IMR-90 (cell line): ENCODE data around the gene HEBP1. TPM values are rescaled to one million over a fixed set of nuclear protein-coding genes. Genes with fewer than 3 reads are reported as not detected.
A peak's percentile ranks its signal among the peaks of the same experiment; 100 is the strongest.

Source experiments
- ATAC-seq: fragments of 200-7000 bp; cut with Tn5 transposase; 2 replicates; pipeline ENCODE4 v1.9.1; 2020; ENCODE audit warnings: low read depth, mild to moderate bottlenecking, moderate library complexity
- BruUV-seq: library from RNA; stranded (reverse); fragments of 400-500 nt; replicated peaks from 2 replicates; lab custom pipeline; 2021; lab: Mats Ljungman, UMichigan
- CTCF ChIA-PET: fragments of 300-600 bp; formaldehyde crosslinking; extraction: SDS; loops from one replicate; lab custom pipeline; 2021; ENCODE audit warnings: antibody characterized with exemption; lab: Yijun Ruan, JAX
- POLR2A ChIA-PET: fragments of 300-600 bp; sonication (Branson Sonifier 250); formaldehyde crosslinking; loops from one replicate; lab custom pipeline; 2022; ENCODE audit warnings: antibody characterized with exemption; ENCODE audit not compliant: unreplicated experiment; lab: Charles Lee
- DNase-seq: peaks from one replicate; pipeline ENCODE4 v3.0.0; 2013
- H2AFZ ChIP-seq: replicated peaks from 2 replicates; pipeline ENCODE3; 2013; ENCODE audit warnings: low read length, mild to moderate bottlenecking; ENCODE audit not compliant: poor library complexity
- H2AK5ac ChIP-seq: 2 replicates; pipeline ENCODE4 v1.6.1; 2013; ENCODE audit warnings: low read depth, low read length, inconsistent platforms
- H2AK9ac ChIP-seq: replicated peaks from 2 replicates; pipeline ENCODE3; 2013; ENCODE audit warnings: mild to moderate bottlenecking, low read depth, low read length, moderate library complexity; ENCODE audit not compliant: poor library complexity
- H2BK120ac ChIP-seq: 2 replicates; pipeline ENCODE4 v1.6.1; 2013; ENCODE audit warnings: low read depth, low read length, inconsistent platforms
- H2BK15ac ChIP-seq: 3 replicates; pipeline ENCODE4 v1.6.1; 2013; ENCODE audit warnings: low read depth, low read length, inconsistent platforms
- H2BK20ac ChIP-seq: 2 replicates; pipeline ENCODE4 v1.6.1; 2013; ENCODE audit warnings: low read depth, mild to moderate bottlenecking, inconsistent platforms, low read length, moderate library complexity
- H2BK5ac ChIP-seq: 2 replicates; pipeline ENCODE4 v1.6.1; 2013; ENCODE audit warnings: mild to moderate bottlenecking, low read depth, low read length, inconsistent platforms; ENCODE audit not compliant: poor library complexity, severe bottlenecking
- H3K14ac ChIP-seq: replicated peaks from 2 replicates; pipeline ENCODE4 v1.6.1; 2013; ENCODE audit warnings: low read depth, low read length, inconsistent platforms
- H3K18ac ChIP-seq: 2 replicates; pipeline ENCODE4 v1.6.1; 2013; ENCODE audit warnings: low read depth, low read length, control low read depth
- H3K23ac ChIP-seq: 2 replicates; pipeline ENCODE4 v1.6.1; 2013; ENCODE audit warnings: low read depth, low read length, inconsistent platforms
- H3K27ac ChIP-seq: 2 replicates; pipeline ENCODE4 v1.5.1; 2013; ENCODE audit warnings: mild to moderate bottlenecking, control low read depth, low read length; ENCODE audit not compliant: insufficient read depth
- H3K27me3 ChIP-seq: 2 replicates; pipeline ENCODE4 v1.6.1; 2013; ENCODE audit warnings: low read length; ENCODE audit not compliant: control insufficient read depth, insufficient read depth
- H3K36me3 ChIP-seq: 2 replicates; pipeline ENCODE4 v1.6.1; 2013; ENCODE audit warnings: low read length, mixed read lengths; ENCODE audit not compliant: control insufficient read depth, insufficient read depth
- H3K4ac ChIP-seq: 2 replicates; pipeline ENCODE4 v1.6.1; 2013; ENCODE audit warnings: low read depth, low read length, inconsistent platforms
- H3K4me1 ChIP-seq: 2 replicates; pipeline ENCODE4 v1.6.1; 2013; ENCODE audit warnings: low read length, mixed read lengths; ENCODE audit not compliant: control insufficient read depth, insufficient read depth
- H3K4me2 ChIP-seq: 2 replicates; pipeline ENCODE4 v1.6.1; 2013; ENCODE audit warnings: low read depth, mild to moderate bottlenecking, control low read depth, low read length, moderate library complexity
- H3K4me3 ChIP-seq: 2 replicates; pipeline ENCODE4 v1.5.1; 2013; ENCODE audit warnings: low read depth, mild to moderate bottlenecking, control low read depth, low read length, moderate library complexity; ENCODE audit not compliant: insufficient read depth
- H3K56ac ChIP-seq: 2 replicates; pipeline ENCODE4 v1.6.1; 2013; ENCODE audit warnings: low read length, inconsistent platforms; ENCODE audit not compliant: insufficient read depth; ENCODE audit errors: extremely low read depth
- H3K79me1 ChIP-seq, 2 experiments: 2 replicates each; pipeline ENCODE4 v1.6.1; 2013; ENCODE audit warnings: low read length in 2 of 2, inconsistent platforms in 1 of 2, low read depth in 1 of 2
- H3K9ac ChIP-seq: 2 replicates; pipeline ENCODE4 v1.6.1; 2013; ENCODE audit warnings: low read depth, low read length, control low read depth
- H3K9me1 ChIP-seq: 2 replicates; pipeline ENCODE4 v1.6.1; 2013; ENCODE audit warnings: low read length, inconsistent platforms; ENCODE audit not compliant: insufficient read depth
- H3K9me3 ChIP-seq: 2 replicates; pipeline ENCODE4 v1.6.1; 2013; ENCODE audit warnings: low read length; ENCODE audit not compliant: control insufficient read depth, insufficient read depth
- H4K20me1 ChIP-seq: 2 replicates; pipeline ENCODE4 v1.6.1; 2013; ENCODE audit warnings: low read length, inconsistent platforms; ENCODE audit not compliant: insufficient read depth
- H4K5ac ChIP-seq: 2 replicates; pipeline ENCODE4 v1.6.1; 2013; ENCODE audit warnings: mild to moderate bottlenecking, low read depth, low read length, control low read depth
- H4K8ac ChIP-seq, 2 experiments: 2 replicates each; pipeline ENCODE4 v1.6.1; 2013; ENCODE audit warnings: low read depth in 2 of 2, low read length in 2 of 2, control low read depth in 1 of 2, inconsistent platforms in 1 of 2
- H4K91ac ChIP-seq: 2 replicates; pipeline ENCODE4 v1.6.1; 2013; ENCODE audit warnings: low read depth, low read length, inconsistent platforms; ENCODE audit not compliant: insufficient read depth
- MAZ ChIP-seq: IDR thresholded peaks from 2 replicates; pipeline ENCODE4 v1.6.1; 2012; ENCODE audit warnings: low read depth, mild to moderate bottlenecking, low read length, improper control_type of control experiment, moderate library complexity, borderline replicate concordance
- USF2 ChIP-seq: fragments of 150-350 bp; IDR thresholded peaks from 2 replicates; pipeline ENCODE4 v1.6.1; 2017; ENCODE audit warnings: mild to moderate bottlenecking, antibody characterized with exemption, low read length, low read depth
- WGBS, 2 experiments: methylation state at CpG; one replicate each; pipeline versions ENCODE4 v1.1.5 to v1.1.7; 2013; ENCODE audit warnings: missing lambda C conversion rate in 2 of 2; ENCODE audit not compliant: insufficient read length in 1 of 2; ENCODE audit errors: extremely low coverage in 2 of 2; 5-methylcytosine and 5-hydroxymethylcytosine counted together
- dilution Hi-C: fragments of 300-500 bp; cut with HindIII; formaldehyde crosslinking; loops from one replicate; pipeline ENCODE4 v1.14.3; 2018; ENCODE audit warnings: low sequenced_read_pairs; ENCODE audit not compliant: unreplicated experiment
- in situ Hi-C: fragments of 300-500 bp; cut with MboI; formaldehyde crosslinking; loops from 3 replicates; pipeline ENCODE4 v1.14.3; 2019; ENCODE audit warnings: low sequenced_read_pairs, inconsistent platforms, mixed read lengths
- intact Hi-C: fragments of 100-400 bp; cut with micrococcal nuclease; formaldehyde crosslinking; loops from 2 replicates; pipeline ENCODE4 v1.10.0; 2022
- polyA plus RNA-seq, 3 experiments: library from polyadenylated mRNA; depleted of rRNA; stranded (reverse); fragments of >200 nt; gene quantifications; 2 replicates each; pipeline ENCODE4 v1.2.3, GENCODE V29; 2012; ENCODE audit warnings: low replicate concordance in 1 of 3
- total RNA-seq: library from RNA; depleted of rRNA; stranded (reverse); fragments of >200 nt; gene quantifications from 2 replicates; pipeline ENCODE4 v1.2.3, GENCODE V29; 2012
- TF ChIP-seq, protein P1 (sequence below): conservative IDR thresholded peaks from 2 replicates; pipeline ENCODE4 v1.5.1; 2012; ENCODE audit warnings: mild to moderate bottlenecking, low read depth, low read length, improper control_type of control experiment

HEBP1 gene
- total and polyA plus RNA-seq, 2 of the 4 experiments (the other 2 are of a cell fraction): 18.8 to 49.2 TPM

DNA sequence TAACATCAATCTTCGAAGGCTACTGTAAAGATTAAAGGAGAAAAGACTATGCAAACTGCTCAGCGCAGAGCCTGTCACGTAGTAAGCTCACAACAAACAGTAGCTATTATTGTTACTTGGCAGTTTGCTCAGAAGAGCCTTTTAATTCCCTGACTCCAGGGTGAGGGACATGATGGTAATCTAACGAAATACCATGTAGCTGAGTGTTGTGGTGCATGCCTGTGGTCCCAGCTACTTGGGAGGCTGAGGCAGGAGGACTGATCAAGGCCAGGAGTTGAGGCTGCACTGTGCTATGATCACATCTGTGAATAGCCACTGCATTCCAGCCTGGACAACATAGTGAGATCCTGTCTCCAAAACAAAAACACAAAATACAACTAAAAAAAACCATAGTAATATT, 22.8 kb downstream of the HEBP1 start:
- H4K20me1 ChIP-seq: peaks cover 9% of the 10 kb centered on the region
- H3K9me1 ChIP-seq: peaks cover 31% of the 10 kb centered on the region
- no peak overlapping the region for H3K56ac ChIP-seq
- H4K5ac ChIP-seq: no peak overlapping the region
- H2AK9ac ChIP-seq: no peak overlapping the region
- peaks cover 3% of the 10 kb centered on the region; the same call in 1 of the 2 replicates for H3K9me3 ChIP-seq
- CTCF ChIA-PET: interaction anchor here (0.6 kb wide), 1 partner anchor 74 kb away, joined by 3 read pairs; no protein-coding TSS in a partner anchor
- DNase-seq (no peak), ATAC-seq (no peak)
- no peak overlapping the region for H3K23ac ChIP-seq
- H3K9ac ChIP-seq: no peak overlapping the region
- no peak overlapping the region for H3K27ac ChIP-seq
- H2BK120ac ChIP-seq: no peak overlapping the region; the same call in 1 of the 2 replicates
- H3K79me1 ChIP-seq: peaks cover 36 to 65% of the 10 kb centered on the region in 2 experiments
- H3K36me3 ChIP-seq: peaks cover 33% of the 10 kb centered on the region
- no peak overlapping the region for H3K18ac ChIP-seq
- 100% methylated on average over 1 of the region's 4 CpGs; no CpG with 5 or more reads in 1 of the 2 experiments for WGBS, 2 experiments
- no peak overlapping the region for H4K8ac ChIP-seq
- no peak overlapping the region for H3K14ac ChIP-seq
- no peak overlapping the region for H3K4ac ChIP-seq
- peaks cover 29% of the 10 kb centered on the region for H3K4me1 ChIP-seq
- dilution Hi-C loops (no loop called here), in situ Hi-C loops (no loop called here), intact Hi-C loops (loop anchor here (5.0 kb wide), 2 partner anchors 35 to 250 kb away; no protein-coding TSS in a partner anchor)
- peak overlapping the region; percentile 18 for H2BK5ac ChIP-seq
- H2AFZ ChIP-seq: no peak overlapping the region
- no TSS peak for BruUV-seq
- TF ChIP-seq MAZ (no peak), USF2 (no peak)
- TF ChIP-seq, protein P1, sequence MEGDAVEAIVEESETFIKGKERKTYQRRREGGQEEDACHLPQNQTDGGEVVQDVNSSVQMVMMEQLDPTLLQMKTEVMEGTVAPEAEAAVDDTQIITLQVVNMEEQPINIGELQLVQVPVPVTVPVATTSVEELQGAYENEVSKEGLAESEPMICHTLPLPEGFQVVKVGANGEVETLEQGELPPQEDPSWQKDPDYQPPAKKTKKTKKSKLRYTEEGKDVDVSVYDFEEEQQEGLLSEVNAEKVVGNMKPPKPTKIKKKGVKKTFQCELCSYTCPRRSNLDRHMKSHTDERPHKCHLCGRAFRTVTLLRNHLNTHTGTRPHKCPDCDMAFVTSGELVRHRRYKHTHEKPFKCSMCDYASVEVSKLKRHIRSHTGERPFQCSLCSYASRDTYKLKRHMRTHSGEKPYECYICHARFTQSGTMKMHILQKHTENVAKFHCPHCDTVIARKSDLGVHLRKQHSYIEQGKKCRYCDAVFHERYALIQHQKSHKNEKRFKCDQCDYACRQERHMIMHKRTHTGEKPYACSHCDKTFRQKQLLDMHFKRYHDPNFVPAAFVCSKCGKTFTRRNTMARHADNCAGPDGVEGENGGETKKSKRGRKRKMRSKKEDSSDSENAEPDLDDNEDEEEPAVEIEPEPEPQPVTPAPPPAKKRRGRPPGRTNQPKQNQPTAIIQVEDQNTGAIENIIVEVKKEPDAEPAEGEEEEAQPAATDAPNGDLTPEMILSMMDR: no peak
- H2BK20ac ChIP-seq: no peak overlapping the region
- no peak overlapping the region for H3K4me2 ChIP-seq
- no peak overlapping the region for H4K91ac ChIP-seq
- POLR2A ChIA-PET: interaction anchor here (0.6 kb wide), 1 partner anchor 1368 kb away, joined by 4 read pairs; no protein-coding TSS in a partner anchor
- peak overlapping the region; percentile 59; the same call in 1 of the 3 replicates for H2BK15ac ChIP-seq
- peak overlapping the region; percentile 57 for H2AK5ac ChIP-seq
- H3K4me3 ChIP-seq: no peak overlapping the region
- H3K27me3 ChIP-seq: no peaks in the 10 kb centered on the region
